CD4-positive, alpha-beta T cell (primary cell): ENCODE data around the gene SNF8. TPM values are rescaled to one million over a fixed set of nuclear protein-coding genes. Genes with fewer than 3 reads are reported as not detected.

Experiments used
- ATAC-seq: fragments of 200-7000 bp; cut with Tn5 transposase; one replicate; pipeline ENCODE4 v1.10.0; 2022; ENCODE audit warnings: mild to moderate bottlenecking; ENCODE audit not compliant: poor library complexity
- CTCF ChIA-PET: fragments of 350-600 bp; sonication (Branson Sonifier 250); formaldehyde crosslinking; loops from one replicate; lab custom pipeline; 2021; ENCODE audit warnings: antibody characterized with exemption, inconsistent platforms; lab: Charles Lee
- POLR2A ChIA-PET: fragments of 350-600 bp; sonication (Branson Sonifier 250); formaldehyde crosslinking; loops from one replicate; lab custom pipeline; 2021; ENCODE audit warnings: antibody characterized with exemption, inconsistent platforms; lab: Charles Lee
- DNase-seq, 14 experiments: peaks; one replicate each; pipeline ENCODE4 v3.0.0-alpha.2; 2013 to 2020; ENCODE audit warnings: mixed read lengths in 2 of 14
- H3K27ac ChIP-seq, 2 donors: one replicate each; pipeline versions ENCODE4 v1.5.1 to v1.7.0; 2013; ENCODE audit warnings: low read length in 2 of 2, low read depth in 1 of 2, mild to moderate bottlenecking in 1 of 2
- H3K27me3 ChIP-seq, 2 experiments: 1 replicate in 1 of 2; 2 replicates in 1 of 2; pipeline versions ENCODE4 v1.6.1 to v1.7.0; 2013; ENCODE audit warnings: low read length in 2 of 2, control low read depth in 1 of 2, mild to moderate bottlenecking in 1 of 2, moderate library complexity in 1 of 2; ENCODE audit not compliant: insufficient read depth in 2 of 2, control insufficient read depth in 1 of 2
- H3K36me3 ChIP-seq: one replicate; pipeline ENCODE4 v1.6.1; 2013; ENCODE audit warnings: low read length, control low read depth; ENCODE audit not compliant: insufficient read depth
- H3K4me1 ChIP-seq: one replicate; pipeline ENCODE4 v1.6.1; 2013; ENCODE audit warnings: low read length, control low read depth; ENCODE audit not compliant: insufficient read depth
- H3K4me3 ChIP-seq: one replicate; pipeline ENCODE4 v1.5.1; 2013; ENCODE audit warnings: mild to moderate bottlenecking, low read length, moderate library complexity
- H3K9me3 ChIP-seq, 2 experiments: 1 replicate in 1 of 2; 2 replicates in 1 of 2; pipeline versions ENCODE4 v1.6.1 to v1.7.0; 2013; ENCODE audit warnings: low read length in 2 of 2, mild to moderate bottlenecking in 2 of 2, control low read depth in 1 of 2, moderate library complexity in 1 of 2; ENCODE audit not compliant: control insufficient read depth in 1 of 2, insufficient read depth in 1 of 2
- H3K27ac Mint-ChIP-seq: one replicate; pipeline ENCODE4 v1.8.0; 2020; ENCODE audit warnings: mixed read lengths
- H3K27me3 Mint-ChIP-seq: one replicate; pipeline ENCODE4 v1.8.0; 2021; ENCODE audit warnings: mixed read lengths
- H3K36me3 Mint-ChIP-seq: one replicate; pipeline ENCODE4 v1.8.0; 2021; ENCODE audit warnings: low read depth, mixed read lengths
- H3K4me1 Mint-ChIP-seq: one replicate; pipeline ENCODE4 v1.8.0; 2021; ENCODE audit warnings: low read depth, mixed read lengths
- H3K4me3 Mint-ChIP-seq: one replicate; pipeline ENCODE4 v1.8.0; 2020; ENCODE audit warnings: mild to moderate bottlenecking, mixed read lengths
- H3K9me3 Mint-ChIP-seq: one replicate; pipeline ENCODE4 v1.8.0; 2020; ENCODE audit warnings: mixed read lengths
- intact Hi-C, 2 experiments: fragments of 100-400 bp; cut with DNase I in 1 of 2; cut with micrococcal nuclease in 1 of 2; formaldehyde crosslinking; loops; one replicate each; pipeline versions ENCODE4 v1.15.1 to v1.9.0; 2023 to 2025; cut with DNase I, micrococcal nuclease
- total RNA-seq, 174 experiments: library from RNA in 2 of 174; stranded (reverse) in 2 of 174; gene quantifications; one replicate each; pipeline ENCODE4 v1.2.3 and lab custom pipeline; 2021 to 2026
- TF ChIP-seq, protein P1 (sequence below): fragments of 200-600 bp; IDR thresholded peaks from one replicate; pipeline ENCODE4 v1.8.0; 2022; ENCODE audit warnings: antibody characterized with exemption, mild to moderate bottlenecking

SNF8 gene
- total RNA-seq, 2 experiments from 2014 or later, result 53.8 to 57.4 TPM

GRCh38 chr17:48910370-48910769 lies 34.3 kb downstream of the SNF8 start:
- Mint-ChIP-seq H3K27ac (peak overlapping the region; percentile 87), H3K4me3 (peak overlapping the region; percentile 95), H3K9me3 (no peaks in the 10 kb centered on the region), H3K4me1 (peaks cover 75% of the 10 kb centered on the region), H3K36me3 (peaks cover 66% of the 10 kb centered on the region), H3K27me3 (no peaks in the 10 kb centered on the region)
- DNase-seq, result no peak
- TF ChIP-seq, protein P1, sequence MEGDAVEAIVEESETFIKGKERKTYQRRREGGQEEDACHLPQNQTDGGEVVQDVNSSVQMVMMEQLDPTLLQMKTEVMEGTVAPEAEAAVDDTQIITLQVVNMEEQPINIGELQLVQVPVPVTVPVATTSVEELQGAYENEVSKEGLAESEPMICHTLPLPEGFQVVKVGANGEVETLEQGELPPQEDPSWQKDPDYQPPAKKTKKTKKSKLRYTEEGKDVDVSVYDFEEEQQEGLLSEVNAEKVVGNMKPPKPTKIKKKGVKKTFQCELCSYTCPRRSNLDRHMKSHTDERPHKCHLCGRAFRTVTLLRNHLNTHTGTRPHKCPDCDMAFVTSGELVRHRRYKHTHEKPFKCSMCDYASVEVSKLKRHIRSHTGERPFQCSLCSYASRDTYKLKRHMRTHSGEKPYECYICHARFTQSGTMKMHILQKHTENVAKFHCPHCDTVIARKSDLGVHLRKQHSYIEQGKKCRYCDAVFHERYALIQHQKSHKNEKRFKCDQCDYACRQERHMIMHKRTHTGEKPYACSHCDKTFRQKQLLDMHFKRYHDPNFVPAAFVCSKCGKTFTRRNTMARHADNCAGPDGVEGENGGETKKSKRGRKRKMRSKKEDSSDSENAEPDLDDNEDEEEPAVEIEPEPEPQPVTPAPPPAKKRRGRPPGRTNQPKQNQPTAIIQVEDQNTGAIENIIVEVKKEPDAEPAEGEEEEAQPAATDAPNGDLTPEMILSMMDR, result no peak
- Histone ChIP-seq H3K9me3 (no peaks in the 10 kb centered on the region), H3K36me3 (peaks cover 42% of the 10 kb centered on the region), H3K4me1 (peaks cover 53% of the 10 kb centered on the region), H3K27ac (peak overlapping the region in 1 of 2 donors; percentile 26), H3K4me3 (no peak overlapping the region), H3K27me3 (no peaks in the 10 kb centered on the region)
- no peak for ATAC-seq
- CTCF ChIA-PET, result interaction anchor here (1.0 kb wide), 1 partner anchor 90 kb away, joined by 3 read pairs; no protein-coding TSS in a partner anchor
- intact Hi-C loops, result no loop called here
- POLR2A ChIA-PET, result interaction anchor here (1.2 to 4.9 kb wide), 2 partner anchors 18 to 34 kb away, joined by 3 to 112 read pairs; partner anchors contain the start of genes ATP5MC1 and SNF8

GRCh38 chr17:48909783-48910182 lies 34.9 kb downstream of the SNF8 start:
- Histone ChIP-seq H3K4me3 (peak overlapping the region; percentile 59), H3K9me3 (no peaks in the 10 kb centered on the region), H3K27me3 (no peaks in the 10 kb centered on the region), H3K4me1 (peaks cover 47% of the 10 kb centered on the region), H3K27ac (peak overlapping the region in 1 of 2 donors; percentile 73), H3K36me3 (peaks cover 39% of the 10 kb centered on the region)
- CTCF ChIA-PET, result interaction anchor here (0.6 to 1.5 kb wide), 3 partner anchors 25 to 83 kb away, joined by 4 to 7 read pairs (median 5); no protein-coding TSS in a partner anchor
- H3K4me1 Mint-ChIP-seq, result peaks cover 69% of the 10 kb centered on the region
- peak overlapping the region; percentile 95 for H3K4me3 Mint-ChIP-seq
- TF ChIP-seq, protein P1, result no peak
- intact Hi-C loops, result loop anchor here in 1 of 2 experiments (2.0 kb wide), 1 partner anchor 35 kb away; the partner anchor contains the start of gene SNF8
- peak overlapping the region; percentile 87 for H3K27ac Mint-ChIP-seq
- H3K36me3 Mint-ChIP-seq, result peaks cover 65% of the 10 kb centered on the region
- DNase-seq, result no peak
- H3K27me3 Mint-ChIP-seq, result no peaks in the 10 kb centered on the region
- POLR2A ChIA-PET, result interaction anchor here (1.2 to 4.9 kb wide), 4 partner anchors 11 to 35 kb away, joined by 3 to 112 read pairs (median 14); partner anchors contain the start of genes ATP5MC1 and SNF8
- no peaks in the 10 kb centered on the region for H3K9me3 Mint-ChIP-seq
- ATAC-seq, result no peak

GRCh38 chr17:48908853-48909394 lies 35.7 kb downstream of the SNF8 start:
- TF ChIP-seq, protein P1, result no peak
- peaks cover 40% of the 10 kb centered on the region for H3K4me1 ChIP-seq

More at GRCh38 chr17:48908853-48909394, 35.7 kb downstream of the SNF8 start:
- Mint-ChIP-seq H3K36me3 (peaks cover 57% of the 10 kb centered on the region), H3K4me3 (peak overlapping the region; percentile 95), H3K9me3 (no peaks in the 10 kb centered on the region), H3K4me1 (peaks cover 60% of the 10 kb centered on the region), H3K27ac (peak overlapping the region; percentile 87), H3K27me3 (no peaks in the 10 kb centered on the region)
- DNase-seq (peak; percentile 50 to 91 (median 76)), ATAC-seq (peak; percentile 31)
- H3K4me3 ChIP-seq, result peak overlapping the region; percentile 59
- no peaks in the 10 kb centered on the region for H3K27me3 ChIP-seq
- no peaks in the 10 kb centered on the region for H3K9me3 ChIP-seq
- intact Hi-C loops, result loop anchor here (1.0 to 2.0 kb wide), 2 partner anchors 17 to 36 kb away; partner anchors contain the start of genes ATP5MC1 (in 2 of the 2) and SNF8 (in 1 of the 2)
- ChIA-PET POLR2A (interaction anchor here (1.5 to 4.9 kb wide), 3 partner anchors 11 to 36 kb away, joined by 4 to 112 read pairs (median 23); partner anchors contain the start of genes ATP5MC1 and SNF8), CTCF (interaction anchor here (0.6 to 1.5 kb wide), 3 partner anchors 24 to 83 kb away, joined by 4 to 7 read pairs (median 5); no protein-coding TSS in a partner anchor)
- peaks cover 33% of the 10 kb centered on the region for H3K36me3 ChIP-seq
- H3K27ac ChIP-seq, result peak overlapping the region; percentile 73 to 86
